ENCODE measurements around the gene PCMT1.
"Not testable (repeated sequence)": the region's sequence is repeated elsewhere in the genome, so short reads cannot be mapped to it uniquely, and the experiment has no call there.

Gene PCMT1

GRCh38 chr6:149843051-149843633 lies 93.6 kb downstream of the PCMT1 start:
- TF ChIP-seq CTCF (IDR thresholded peaks at IDR 0.05; ENCODE audit: low read length, missing control alignments), result no peak
- H3K4me3 ChIP-seq (replicated peaks; ENCODE audit: low read depth, low read length), result no peak overlapping the region
- DNase-seq (ENCODE audit: low read depth), result no peak

- peak; percentile 54 for DNase-seq (ENCODE audit: low read depth)
- not testable (repeated sequence) for H3K4me3 ChIP-seq (replicated peaks; ENCODE audit: low read depth, low read length)
These were observed 94.5 kb downstream of the PCMT1 start for GRCh38 chr6:149844036-149844435.

DNA sequence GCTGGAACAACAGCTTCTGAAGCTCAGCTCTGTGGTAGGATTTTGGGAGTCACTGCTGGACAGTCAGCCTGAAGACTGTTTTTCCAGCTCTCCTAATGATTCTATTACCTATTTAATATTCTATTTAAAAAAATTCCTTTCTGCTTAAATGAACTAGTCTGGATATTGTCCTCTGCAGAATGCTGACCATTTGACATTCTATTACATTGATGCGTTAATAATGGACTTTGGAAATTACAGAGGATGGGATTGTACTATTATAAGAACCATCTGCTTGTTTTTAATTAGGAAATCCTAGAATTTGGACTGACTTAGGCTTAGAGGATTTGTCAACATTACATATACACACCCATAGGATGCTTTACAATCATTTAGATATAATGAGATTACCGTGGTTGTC lies 94.9 kb downstream of the PCMT1 start:
- H3K4me3 ChIP-seq (replicated peaks; ENCODE audit: low read depth, low read length), result no peak overlapping the region
- TF ChIP-seq CTCF (IDR thresholded peaks at IDR 0.05; ENCODE audit: low read length, missing control alignments), result no peak

DNA sequence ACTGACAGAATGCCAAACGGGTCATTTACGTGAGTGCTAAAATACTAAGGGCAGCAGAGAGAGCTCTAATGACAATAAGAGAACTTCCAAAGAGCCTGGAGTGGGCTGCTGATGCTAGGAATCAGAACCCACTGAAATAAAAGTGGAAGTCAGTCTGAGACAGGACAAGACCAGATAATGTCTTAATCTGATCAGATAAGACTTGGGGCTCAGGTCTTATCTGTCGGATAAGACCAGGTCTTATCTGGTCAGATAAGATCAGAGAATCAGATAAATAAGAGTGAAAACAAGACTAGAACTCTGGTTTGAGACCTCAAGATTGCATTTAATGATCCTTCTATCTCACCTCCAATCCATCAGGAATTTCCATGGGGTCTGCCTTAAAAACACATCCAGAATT lies 96.0 kb downstream of the PCMT1 start:
- no peak for TF ChIP-seq CTCF (IDR thresholded peaks at IDR 0.05; ENCODE audit: low read length, missing control alignments)
- H3K4me3 ChIP-seq (replicated peaks; ENCODE audit: low read depth, low read length), result no peak overlapping the region
- no peak for DNase-seq (ENCODE audit: low read depth)

More for the DNA sequence above, 94.9 kb downstream of the PCMT1 start:
- no peak for DNase-seq (ENCODE audit: low read depth)

DNA sequence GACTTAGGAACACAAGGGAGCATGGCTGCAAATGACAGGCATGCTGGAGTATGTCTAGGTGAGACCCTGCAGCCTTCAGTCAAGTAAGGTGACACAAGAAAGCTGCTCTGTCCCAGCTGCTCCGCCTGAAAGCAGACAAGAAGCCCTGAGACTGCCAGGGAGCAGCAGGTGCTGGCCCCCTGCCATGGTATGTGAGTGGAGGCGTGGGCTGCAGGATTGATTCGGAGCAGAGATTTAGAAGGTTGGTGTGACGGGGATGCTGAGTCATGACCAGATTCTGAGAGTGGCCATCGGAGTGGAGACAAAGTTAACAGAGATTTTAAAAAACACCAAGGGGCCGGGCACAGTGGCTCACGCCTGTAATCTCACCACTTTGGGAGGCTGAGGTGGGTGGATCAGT lies 96.8 kb downstream of the PCMT1 start:
- no peak overlapping the region for H3K4me3 ChIP-seq (replicated peaks; ENCODE audit: low read depth, low read length)
- TF ChIP-seq CTCF (IDR thresholded peaks at IDR 0.05; ENCODE audit: low read length, missing control alignments), result no peak
- DNase-seq (ENCODE audit: low read depth), result peak; percentile 87

DNA sequence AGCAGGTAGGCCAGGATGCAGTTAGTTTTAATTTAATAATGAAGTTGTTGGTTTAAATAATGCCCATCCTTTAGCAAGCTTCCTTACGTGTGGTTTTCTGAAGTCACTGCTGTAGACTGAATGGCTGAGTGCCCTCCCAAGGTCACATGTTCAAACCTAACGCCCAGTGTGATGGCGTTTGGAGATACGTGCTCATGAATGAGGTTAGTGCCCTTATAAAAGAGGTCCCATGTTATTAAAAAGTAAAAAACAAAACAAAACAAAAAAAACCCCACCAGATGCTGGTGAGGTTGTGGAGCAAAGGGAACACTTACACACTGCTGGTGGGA lies 98.4 kb downstream of the PCMT1 start:
- no peak for DNase-seq (ENCODE audit: low read depth)
- H3K4me3 ChIP-seq (replicated peaks; ENCODE audit: low read depth, low read length), result no peak overlapping the region
- TF ChIP-seq CTCF (IDR thresholded peaks at IDR 0.05; ENCODE audit: low read length, missing control alignments), result no peak

GRCh38 chr6:149848343-149848742 lies 98.8 kb downstream of the PCMT1 start:
- DNase-seq (ENCODE audit: low read depth); H3K4me3 ChIP-seq (replicated peaks; ENCODE audit: low read depth, low read length): not testable (repeated sequence)

- H3K4me3 ChIP-seq (replicated peaks; ENCODE audit: low read depth, low read length), result no peak overlapping the region
- no peak for TF ChIP-seq CTCF (IDR thresholded peaks at IDR 0.05; ENCODE audit: low read length, missing control alignments)
- DNase-seq (ENCODE audit: low read depth), result peak; percentile 47
These were observed 102.0 kb downstream of the PCMT1 start for GRCh38 chr6:149851461-149852110.
